H9 (cell line): ENCODE data around the gene FNDC3B. TPM values are rescaled to one million over a fixed set of nuclear protein-coding genes. Genes with fewer than 3 reads are reported as not detected.
A peak's percentile ranks its signal among the peaks of the same experiment; 100 is the strongest.

Experiments used
- DNase-seq: peaks from one replicate; pipeline ENCODE4 v3.0.0-alpha.2; 2017
- H2AFZ ChIP-seq: one replicate; pipeline ENCODE4 v1.6.1; 2013; ENCODE audit warnings: mild to moderate bottlenecking, low read length, control low read depth, moderate library complexity
- H2AK5ac ChIP-seq: 2 replicates; pipeline ENCODE4 v1.6.1; 2013; ENCODE audit warnings: low read length, control low read depth, mixed read lengths; ENCODE audit not compliant: insufficient read length
- H2BK120ac ChIP-seq: one replicate; pipeline ENCODE4 v1.6.1; 2013; ENCODE audit warnings: low read depth, mild to moderate bottlenecking, low read length, control low read depth, inconsistent platforms; ENCODE audit not compliant: poor library complexity, severe bottlenecking
- H2BK12ac ChIP-seq: 2 replicates; pipeline ENCODE4 v1.6.1; 2013; ENCODE audit warnings: low read length, control low read depth, mixed read lengths, low read depth; ENCODE audit not compliant: insufficient read length
- H2BK15ac ChIP-seq: 2 replicates; pipeline ENCODE4 v1.6.1; 2013; ENCODE audit warnings: low read depth, low read length, control low read depth
- H2BK20ac ChIP-seq: one replicate; pipeline ENCODE4 v1.6.1; 2013; ENCODE audit warnings: low read depth, mild to moderate bottlenecking, low read length, control low read depth, inconsistent platforms; ENCODE audit not compliant: poor library complexity, severe bottlenecking
- H2BK5ac ChIP-seq: 2 replicates; pipeline ENCODE4 v1.6.1; 2013; ENCODE audit warnings: low read length, control low read depth, mixed read lengths; ENCODE audit not compliant: insufficient read length
- H3K14ac ChIP-seq: 2 replicates; pipeline ENCODE4 v1.6.1; 2013; ENCODE audit warnings: low read length, control low read depth; ENCODE audit not compliant: insufficient read depth
- H3K18ac ChIP-seq: 2 replicates; pipeline ENCODE4 v1.6.1; 2013; ENCODE audit warnings: low read depth, mild to moderate bottlenecking, mixed read lengths, low read length, control low read depth; ENCODE audit not compliant: insufficient read length
- H3K23ac ChIP-seq: 2 replicates; pipeline ENCODE4 v1.6.1; 2013; ENCODE audit warnings: low read length, control low read depth, mixed read lengths, low read depth; ENCODE audit not compliant: insufficient read length
- H3K23me2 ChIP-seq: 2 replicates; pipeline ENCODE4 v1.6.1; 2013; ENCODE audit warnings: low read depth, mild to moderate bottlenecking, mixed read lengths, low read length, control low read depth; ENCODE audit not compliant: insufficient read length, poor library complexity, severe bottlenecking
- H3K27ac ChIP-seq: 2 replicates; pipeline ENCODE4 v1.5.1; 2013; ENCODE audit warnings: low read length, control low read depth, mixed read lengths, low read depth; ENCODE audit not compliant: insufficient read length
- H3K27me3 ChIP-seq: 2 replicates; pipeline ENCODE4 v1.6.1; 2013; ENCODE audit warnings: low read length, control low read depth, inconsistent platforms; ENCODE audit not compliant: insufficient read depth
- H3K4ac ChIP-seq: 2 replicates; pipeline ENCODE4 v1.6.1; 2013; ENCODE audit warnings: low read depth, mild to moderate bottlenecking, control low read depth, inconsistent platforms, low read length, moderate library complexity
- H3K4me1 ChIP-seq: 2 replicates; pipeline ENCODE4 v1.6.1; 2013; ENCODE audit warnings: low read length, control low read depth, inconsistent platforms; ENCODE audit not compliant: insufficient read depth
- H3K4me2 ChIP-seq: 2 replicates; pipeline ENCODE4 v1.6.1; 2013; ENCODE audit warnings: low read length, control low read depth, mixed read lengths; ENCODE audit not compliant: insufficient read length, insufficient read depth
- H3K56ac ChIP-seq: 2 replicates; pipeline ENCODE4 v1.6.1; 2013; ENCODE audit warnings: low read depth, mild to moderate bottlenecking, mixed read lengths, low read length, control low read depth; ENCODE audit not compliant: insufficient read length
- H3K79me1 ChIP-seq: 2 replicates; pipeline ENCODE4 v1.6.1; 2013; ENCODE audit warnings: low read depth, mild to moderate bottlenecking, moderate library complexity, low read length, control low read depth, inconsistent platforms; ENCODE audit not compliant: insufficient read depth, poor library complexity, severe bottlenecking
- H3K79me2 ChIP-seq: 2 replicates; pipeline ENCODE4 v1.6.1; 2013; ENCODE audit warnings: low read length, control low read depth, inconsistent platforms; ENCODE audit not compliant: insufficient read depth
- H3K9ac ChIP-seq: 2 replicates; pipeline ENCODE4 v1.6.1; 2013; ENCODE audit warnings: low read length, control low read depth, mixed read lengths; ENCODE audit not compliant: insufficient read length; ENCODE audit errors: extremely low read depth
- H3K9me3 ChIP-seq: one replicate; pipeline ENCODE4 v1.6.1; 2013; ENCODE audit warnings: low read depth, low read length, inconsistent platforms; ENCODE audit not compliant: control insufficient read depth
- H3T11ph ChIP-seq: one replicate; pipeline ENCODE4 v1.6.1; 2013; ENCODE audit warnings: mild to moderate bottlenecking, low read length, control low read depth, inconsistent platforms
- H4K20me1 ChIP-seq: one replicate; pipeline ENCODE4 v1.6.1; 2013; ENCODE audit not compliant: control insufficient read depth, insufficient read length, insufficient read depth
- H4K5ac ChIP-seq: 2 replicates; pipeline ENCODE4 v1.6.1; 2013; ENCODE audit warnings: low read depth, mild to moderate bottlenecking, mixed read lengths, low read length, control low read depth; ENCODE audit not compliant: insufficient read length
- H4K8ac ChIP-seq: replicated peaks from 2 replicates; pipeline ENCODE4 v1.6.1; 2013; ENCODE audit warnings: low read length, control low read depth, mixed read lengths, low read depth; ENCODE audit not compliant: insufficient read length
- H4K91ac ChIP-seq: 2 replicates; pipeline ENCODE4 v1.6.1; 2013; ENCODE audit warnings: low read depth, mild to moderate bottlenecking, moderate library complexity, mixed read lengths, low read length, control low read depth; ENCODE audit not compliant: insufficient read length
- H3K27ac Mint-ChIP-seq, 3 experiments: 2 replicates in 2 of 3; 3 replicates in 1 of 3; pipeline ENCODE4 v1.8.0; 2020 to 2021; ENCODE audit warnings: mixed read lengths in 3 of 3, mild to moderate bottlenecking in 1 of 3, moderate library complexity in 1 of 3
- H3K27me3 Mint-ChIP-seq: 2 replicates; pipeline ENCODE4 v1.8.0; 2021; ENCODE audit warnings: low read depth, mild to moderate bottlenecking, moderate library complexity, mixed read lengths
- H3K36me3 Mint-ChIP-seq, 3 experiments: 2 replicates in 2 of 3; 3 replicates in 1 of 3; pipeline ENCODE4 v1.8.0; 2020 to 2021; ENCODE audit warnings: low read depth in 3 of 3, mixed read lengths in 3 of 3; ENCODE audit not compliant: insufficient read depth in 1 of 3
- H3K4me1 Mint-ChIP-seq, 2 experiments: 2 replicates each; pipeline ENCODE4 v1.8.0; 2020; ENCODE audit warnings: mixed read lengths in 2 of 2
- H3K4me3 Mint-ChIP-seq, 2 experiments: 2 replicates in 1 of 2; 3 replicates in 1 of 2; pipeline ENCODE4 v1.8.0; 2020 to 2021; ENCODE audit warnings: mild to moderate bottlenecking in 2 of 2, mixed read lengths in 2 of 2, moderate library complexity in 1 of 2
- H3K9me3 Mint-ChIP-seq, 2 experiments: 2 replicates in 1 of 2; 3 replicates in 1 of 2; pipeline ENCODE4 v1.8.0; 2020; ENCODE audit warnings: mild to moderate bottlenecking in 2 of 2, mixed read lengths in 2 of 2, moderate library complexity in 1 of 2
- WGBS: extraction: QIAGEN DNeasy Blood & Tissue Kit; methylation state at CpG from one replicate; pipeline ENCODE4 v1.1.7; 2013; ENCODE audit warnings: missing lambda C conversion rate, low lambda C conversion rate, mixed read lengths; ENCODE audit not compliant: insufficient read length; ENCODE audit errors: extremely low coverage; 5-methylcytosine and 5-hydroxymethylcytosine counted together
- total RNA-seq: library from RNA; stranded (reverse); gene quantifications from 2 replicates; pipeline ENCODE4 v1.2.1, GENCODE V29; 2021
- TF ChIP-seq, protein P1 (sequence below): fragments of 200-600 bp; sonication (generic); conservative IDR thresholded peaks from 3 replicates; pipeline ENCODE4 v1.8.0; 2021; ENCODE audit warnings: antibody characterized with exemption, mild to moderate bottlenecking

FNDC3B gene
- total RNA-seq, 1 experiment from 2014 or later: 43.8 TPM

DNA sequence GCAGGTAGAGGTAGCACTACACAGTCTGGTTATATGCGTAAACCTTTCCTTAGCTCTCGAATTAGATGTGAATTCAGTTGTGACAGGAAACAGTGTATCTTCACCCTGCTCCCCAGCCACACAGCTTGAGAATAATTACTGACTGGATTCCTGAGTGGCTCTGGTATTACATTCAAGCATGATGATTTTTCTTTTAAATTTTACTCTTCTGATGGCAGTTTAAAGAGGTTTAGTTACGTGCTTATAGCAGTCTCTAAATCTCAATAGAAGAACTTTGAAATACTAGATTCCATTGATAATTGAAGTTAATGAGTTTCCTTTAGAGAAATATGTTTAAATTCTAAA lies 98.8 kb downstream of the FNDC3B start:
- Histone ChIP-seq H3K79me2 (no peaks in the 10 kb centered on the region), H3K14ac (no peak overlapping the region), H3K9ac (peak overlapping the region; percentile 1), H2BK20ac (no peak overlapping the region), H2BK5ac (no peak overlapping the region), H2AFZ (no peak overlapping the region), H4K5ac (no peak overlapping the region), H3K4me2 (peak overlapping the region; percentile 4), H3K4ac (no peak overlapping the region), H3K79me1 (no peaks in the 10 kb centered on the region), H3K9me3 (no peaks in the 10 kb centered on the region), H2BK120ac (no peak overlapping the region), H3K56ac (no peak overlapping the region), H3K27ac (peak overlapping the region; percentile 62), H3K18ac (no peak overlapping the region), H4K20me1 (no peaks in the 10 kb centered on the region), H3K4me1 (peaks cover 36% of the 10 kb centered on the region), H3K27me3 (no peaks in the 10 kb centered on the region), H4K8ac (no peak overlapping the region), H2BK12ac (no peak overlapping the region), H3K23ac (no peak overlapping the region), H2AK5ac (peak overlapping the region; percentile 96), H3T11ph (no peak overlapping the region), H2BK15ac (no peak overlapping the region), H3K23me2 (no peaks in the 10 kb centered on the region), H4K91ac (no peak overlapping the region)
- Mint-ChIP-seq H3K4me1 (peaks cover 88 to 89% of the 10 kb centered on the region in 2 experiments), H3K9me3 (no peaks in the 10 kb centered on the region), H3K27ac (peak overlapping the region; percentile 62 to 93 (median 76)), H3K27me3 (no peaks in the 10 kb centered on the region), H3K4me3 (no peak overlapping the region), H3K36me3 (peaks cover 8 to 14% (median 13%) of the 10 kb centered on the region in 3 experiments; a peak in 6 of 7 replicates)
- TF ChIP-seq, protein P1, sequence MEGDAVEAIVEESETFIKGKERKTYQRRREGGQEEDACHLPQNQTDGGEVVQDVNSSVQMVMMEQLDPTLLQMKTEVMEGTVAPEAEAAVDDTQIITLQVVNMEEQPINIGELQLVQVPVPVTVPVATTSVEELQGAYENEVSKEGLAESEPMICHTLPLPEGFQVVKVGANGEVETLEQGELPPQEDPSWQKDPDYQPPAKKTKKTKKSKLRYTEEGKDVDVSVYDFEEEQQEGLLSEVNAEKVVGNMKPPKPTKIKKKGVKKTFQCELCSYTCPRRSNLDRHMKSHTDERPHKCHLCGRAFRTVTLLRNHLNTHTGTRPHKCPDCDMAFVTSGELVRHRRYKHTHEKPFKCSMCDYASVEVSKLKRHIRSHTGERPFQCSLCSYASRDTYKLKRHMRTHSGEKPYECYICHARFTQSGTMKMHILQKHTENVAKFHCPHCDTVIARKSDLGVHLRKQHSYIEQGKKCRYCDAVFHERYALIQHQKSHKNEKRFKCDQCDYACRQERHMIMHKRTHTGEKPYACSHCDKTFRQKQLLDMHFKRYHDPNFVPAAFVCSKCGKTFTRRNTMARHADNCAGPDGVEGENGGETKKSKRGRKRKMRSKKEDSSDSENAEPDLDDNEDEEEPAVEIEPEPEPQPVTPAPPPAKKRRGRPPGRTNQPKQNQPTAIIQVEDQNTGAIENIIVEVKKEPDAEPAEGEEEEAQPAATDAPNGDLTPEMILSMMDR: no peak
- WGBS: no CpG with 5 or more reads among the region's 3 CpGs
- DNase-seq: no peak
